Thoracic aorta (tissue), 2 donors: ENCODE data around the gene SHROOM1. TPM values are rescaled to one million over a fixed set of nuclear protein-coding genes. Genes with fewer than 3 reads are reported as not detected.

Experiments
- ATAC-seq: fragments of 150-250 bp; one replicate; pipeline ENCODE4 v1.8.0; 2017; ENCODE audit warnings: low read depth; ENCODE audit not compliant: insufficient number of reproducible peaks, low FRiP score
- DNase-seq: peaks from one replicate; pipeline ENCODE4 v3.0.0-alpha.2; 2020; ENCODE audit warnings: low spot score
- H3K27ac ChIP-seq, 2 donors: fragments of 200-600 bp; sonication (generic); 1 replicate in 1 of 2; 2 replicates in 1 of 2; pipeline ENCODE4 v1.5.1; 2016; ENCODE audit warnings: mild to moderate bottlenecking in 2 of 2, moderate library complexity in 2 of 2
- H3K27me3 ChIP-seq: fragments of 200-600 bp; sonication (generic); replicated peaks from 2 replicates; pipeline ENCODE4 v1.6.0; 2016; ENCODE audit warnings: mild to moderate bottlenecking; ENCODE audit not compliant: insufficient read depth
- H3K36me3 ChIP-seq: fragments of 200-600 bp; sonication (generic); one replicate; pipeline ENCODE4 v1.5.1; 2016
- H3K4me1 ChIP-seq, 2 donors: fragments of 200-600 bp; sonication (generic); 1 replicate in 1 of 2; 2 replicates in 1 of 2; pipeline versions ENCODE4 v1.5.1 to v1.6.0; 2016; ENCODE audit warnings: low read depth in 2 of 2, mild to moderate bottlenecking in 1 of 2; ENCODE audit not compliant: control insufficient read depth in 1 of 2
- H3K4me3 ChIP-seq: fragments of 200-600 bp; sonication (generic); 2 replicates; pipeline ENCODE4 v1.5.1; 2016; ENCODE audit warnings: mild to moderate bottlenecking
- H3K9me3 ChIP-seq: fragments of 200-600 bp; sonication (generic); 2 replicates; pipeline ENCODE4 v1.5.1; 2016
- CTCF ChIP-seq: fragments of 200-600 bp; sonication (generic); IDR thresholded peaks from one replicate; pipeline ENCODE4 v1.5.1; 2019; ENCODE audit warnings: antibody characterized with exemption
- total RNA-seq, 2 donors: library from RNA; depleted of rRNA; stranded (reverse); fragments of >200 nt; gene quantifications; one replicate each; pipeline versions ENCODE4 v1.1.0 to v1.2.3, GENCODE V29; 2016

SHROOM1 gene
- total RNA-seq, 2 donors from 2014 or later: 13.1 to 15.4 TPM

GRCh38 chr5:132839426-132840301 is 9.2 kb upstream of the SHROOM1 start:
- Histone ChIP-seq H3K27ac (no peak overlapping the region), H3K27me3 (no peaks in the 10 kb centered on the region), H3K4me3 (no peak overlapping the region), H3K36me3 (no peaks in the 10 kb centered on the region), H3K9me3 (no peaks in the 10 kb centered on the region), H3K4me1 (no peaks in the 10 kb centered on the region)
- DNase-seq: no peak
- ATAC-seq: no peak
- TF ChIP-seq CTCF: no peak

GRCh38 chr5:132838516-132839282 is 8.3 kb upstream of the SHROOM1 start:
- no peaks in the 10 kb centered on the region for H3K36me3 ChIP-seq
- DNase-seq (no peak), ATAC-seq (no peak)
- no peaks in the 10 kb centered on the region for H3K4me1 ChIP-seq
- H3K9me3 ChIP-seq: no peaks in the 10 kb centered on the region
- no peak overlapping the region for H3K4me3 ChIP-seq
- H3K27ac ChIP-seq: no peak overlapping the region
- TF ChIP-seq CTCF: no peak
- no peaks in the 10 kb centered on the region for H3K27me3 ChIP-seq

GRCh38 chr5:132837868-132838267 is 7.4 kb upstream of the SHROOM1 start:
- Histone ChIP-seq H3K4me1 (no peaks in the 10 kb centered on the region), H3K4me3 (no peak overlapping the region), H3K9me3 (no peaks in the 10 kb centered on the region), H3K36me3 (no peaks in the 10 kb centered on the region), H3K27me3 (no peaks in the 10 kb centered on the region), H3K27ac (no peak overlapping the region)
- no peak for TF ChIP-seq CTCF
- DNase-seq (no peak), ATAC-seq (no peak)

- no peak for TF ChIP-seq CTCF
- no peak for DNase-seq
- no peaks in the 10 kb centered on the region for H3K36me3 ChIP-seq
- ATAC-seq: no peak
- no peaks in the 10 kb centered on the region for H3K9me3 ChIP-seq
- H3K4me1 ChIP-seq: no peaks in the 10 kb centered on the region
- no peak overlapping the region for H3K27ac ChIP-seq
- no peaks in the 10 kb centered on the region for H3K27me3 ChIP-seq
- H3K4me3 ChIP-seq: no peak overlapping the region
Observed at GRCh38 chr5:132836852-132837251, 6.4 kb upstream of the SHROOM1 start.

GRCh38 chr5:132834057-132834456 is 3.6 kb upstream of the SHROOM1 start:
- Histone ChIP-seq H3K27ac (no peak overlapping the region), H3K27me3 (no peaks in the 10 kb centered on the region), H3K36me3 (no peaks in the 10 kb centered on the region), H3K4me3 (no peak overlapping the region), H3K4me1 (peaks cover 0 to 13% of the 10 kb centered on the region in 2 donors), H3K9me3 (no peaks in the 10 kb centered on the region)
- DNase-seq (no peak), ATAC-seq (no peak)
- TF ChIP-seq CTCF: no peak
